Muscle layer of duodenum (tissue), 2 donors: ENCODE data around the gene GPR183.
"Not testable (repeated sequence)": the region's sequence is repeated elsewhere in the genome, so short reads cannot be mapped to it uniquely, and the experiment has no call there.

Experiments used
- H3K27ac ChIP-seq: one replicate; pipeline ENCODE4 v1.7.0; 2013; ENCODE audit warnings: mild to moderate bottlenecking, low read length
- H3K27me3 ChIP-seq: one replicate; pipeline ENCODE4 v1.7.0; 2013; ENCODE audit warnings: low read depth, mild to moderate bottlenecking, control low read depth, low read length
- H3K36me3 ChIP-seq, 2 donors: one replicate each; pipeline ENCODE4 v1.7.0; 2013; ENCODE audit warnings: low read length in 2 of 2, control low read depth in 1 of 2, mild to moderate bottlenecking in 1 of 2; ENCODE audit not compliant: insufficient read depth in 2 of 2, control insufficient read depth in 1 of 2
- H3K4me1 ChIP-seq, 2 donors: one replicate each; pipeline ENCODE4 v1.7.0; 2013; ENCODE audit warnings: low read length in 2 of 2, mild to moderate bottlenecking in 2 of 2, control low read depth in 1 of 2, moderate library complexity in 1 of 2; ENCODE audit not compliant: insufficient read depth in 2 of 2, control insufficient read depth in 1 of 2
- H3K4me3 ChIP-seq, 2 donors: one replicate each; pipeline ENCODE4 v1.7.0; 2013; ENCODE audit warnings: low read length in 2 of 2, low read depth in 1 of 2, mild to moderate bottlenecking in 1 of 2
- H3K9me3 ChIP-seq, 2 donors: one replicate each; pipeline ENCODE4 v1.7.0; 2013; ENCODE audit warnings: low read length in 2 of 2, control low read depth in 1 of 2, mild to moderate bottlenecking in 1 of 2; ENCODE audit not compliant: control insufficient read depth in 1 of 2
- donor health status: healthy.

Gene GPR183

GRCh38 chr13:99254830-99255229 lies 52.4 kb downstream of the GPR183 start:
- Histone ChIP-seq H3K27ac (no peak overlapping the region), H3K4me3 (no peak overlapping the region), H3K36me3 (peaks cover 5 to 7% of the 10 kb centered on the region in 2 donors), H3K4me1 (no peaks in the 10 kb centered on the region), H3K27me3 (no peaks in the 10 kb centered on the region), H3K9me3 (no peaks in the 10 kb centered on the region)

DNA sequence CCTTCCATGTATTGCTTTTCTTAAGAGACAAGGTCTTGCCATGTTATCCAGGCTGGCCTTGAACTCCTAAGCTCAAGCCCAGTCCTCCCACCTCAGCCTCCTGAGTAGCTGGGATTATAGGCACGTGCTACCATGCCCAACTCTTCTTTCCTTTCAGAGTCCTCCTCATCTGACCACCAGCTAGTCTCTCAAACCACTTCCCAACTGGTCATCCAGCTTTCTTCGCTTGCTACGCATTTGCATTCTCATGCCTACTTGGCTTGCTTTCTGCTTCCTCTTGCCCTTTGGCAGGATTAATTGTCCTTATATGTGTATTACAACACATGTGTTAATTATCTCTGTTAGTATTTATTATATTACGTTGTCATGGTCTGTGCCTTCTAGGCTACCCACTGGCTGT lies 55.3 kb downstream of the GPR183 start:
- no peak overlapping the region for H3K4me3 ChIP-seq
- peaks cover 5 to 7% of the 10 kb centered on the region in 2 donors for H3K36me3 ChIP-seq
- no peaks in the 10 kb centered on the region for H3K9me3 ChIP-seq
- H3K27me3 ChIP-seq = no peaks in the 10 kb centered on the region
- no peak overlapping the region for H3K27ac ChIP-seq
- no peaks in the 10 kb centered on the region for H3K4me1 ChIP-seq

DNA sequence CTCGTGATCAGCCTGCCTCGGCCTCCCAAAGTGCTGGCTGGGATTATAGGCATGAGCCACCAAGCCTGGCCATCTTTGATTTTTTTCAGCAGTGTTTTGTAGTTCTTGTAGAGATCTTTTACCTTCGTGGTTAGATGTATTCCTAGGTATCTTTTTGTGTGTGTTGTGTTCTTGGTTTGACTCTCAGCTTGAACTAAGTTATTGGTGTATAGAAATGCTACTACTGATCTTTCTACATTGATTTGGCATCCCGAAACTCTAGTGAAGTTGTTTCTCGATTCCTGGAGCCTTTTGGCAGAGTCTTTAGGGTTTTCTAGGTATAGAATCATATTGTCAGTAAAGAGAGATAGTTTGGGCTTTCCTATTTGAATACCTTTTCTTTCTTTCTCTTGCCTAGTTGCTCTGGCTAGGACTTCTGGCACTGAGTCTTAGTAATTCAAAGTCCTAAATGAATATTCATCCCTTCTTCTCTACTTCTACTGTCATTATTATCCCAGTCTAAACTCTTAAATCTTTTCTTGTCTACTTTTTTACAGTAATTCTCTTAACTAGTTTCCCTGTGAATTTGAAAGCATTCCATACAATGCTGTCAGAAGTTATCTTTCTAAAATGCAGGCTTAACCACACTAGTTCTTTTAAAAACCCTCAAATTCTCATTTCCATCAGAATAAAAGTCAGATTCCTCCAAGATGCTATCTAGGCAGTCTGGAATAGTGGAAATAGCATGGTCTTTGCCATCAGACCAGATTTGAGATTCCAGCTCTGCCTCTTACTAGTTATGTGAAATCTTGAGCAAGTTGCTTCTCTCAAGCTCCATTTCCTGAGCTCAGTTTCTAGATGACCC lies 56.0 kb downstream of the GPR183 start:
- no peak overlapping the region for H3K4me3 ChIP-seq
- peaks cover 7 to 9% of the 10 kb centered on the region in 2 donors for H3K36me3 ChIP-seq
- H3K27ac ChIP-seq = no peak overlapping the region
- H3K27me3 ChIP-seq = no peaks in the 10 kb centered on the region
- H3K4me1 ChIP-seq = no peaks in the 10 kb centered on the region
- H3K9me3 ChIP-seq = no peaks in the 10 kb centered on the region

- not testable (repeated sequence) for H3K36me3 ChIP-seq, H3K4me3 ChIP-seq, H3K27me3 ChIP-seq, H3K4me1 ChIP-seq, H3K27ac ChIP-seq, H3K9me3 ChIP-seq
These were observed 57.6 kb downstream of the GPR183 start for GRCh38 chr13:99249606-99250005.

DNA sequence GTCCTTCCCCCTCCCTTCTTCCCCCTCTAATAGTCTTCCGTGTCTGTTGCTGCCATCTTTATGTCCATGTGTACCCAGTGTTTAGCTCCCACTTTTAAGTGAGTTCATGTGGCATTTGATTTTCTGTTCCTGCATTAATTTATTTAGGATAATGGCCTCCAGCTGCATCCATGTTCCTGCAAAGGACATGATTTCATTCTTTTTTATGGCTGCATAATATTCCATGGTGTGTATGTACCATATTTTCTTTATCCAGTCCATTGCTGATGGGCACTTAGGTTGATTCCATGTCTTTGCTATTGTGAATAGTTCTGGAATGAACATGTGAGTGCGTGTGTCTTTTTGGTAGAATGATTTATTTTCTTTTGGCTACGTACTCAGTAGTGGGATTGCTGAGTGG lies 58.0 kb downstream of the GPR183 start:
- not testable (repeated sequence) for H3K36me3 ChIP-seq, H3K9me3 ChIP-seq, H3K27me3 ChIP-seq, H3K4me3 ChIP-seq, H3K4me1 ChIP-seq, H3K27ac ChIP-seq

DNA sequence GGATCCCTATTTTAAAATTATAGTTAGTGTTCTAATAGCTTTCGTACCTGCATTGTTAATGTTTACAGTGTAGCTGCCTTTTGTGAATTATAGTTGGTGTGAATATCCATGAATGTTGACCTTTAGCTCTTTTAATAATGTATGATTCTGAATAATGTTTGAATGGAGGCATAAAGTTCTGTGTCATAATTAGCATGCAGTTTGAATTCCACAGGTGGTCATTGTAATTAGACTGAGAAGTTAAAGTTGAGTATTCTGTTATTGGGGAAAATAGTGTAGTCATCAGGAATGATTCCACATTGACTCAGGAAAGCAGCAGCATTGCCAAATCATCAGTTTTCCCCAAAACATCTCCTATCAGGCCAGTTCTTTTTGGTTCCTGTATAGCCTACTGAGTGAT lies 61.1 kb downstream of the GPR183 start:
- Histone ChIP-seq H3K9me3 (no peaks in the 10 kb centered on the region), H3K27ac (no peak overlapping the region), H3K36me3 (peaks cover 5 to 8% of the 10 kb centered on the region in 2 donors), H3K4me3 (no peak overlapping the region), H3K4me1 (no peaks in the 10 kb centered on the region), H3K27me3 (no peaks in the 10 kb centered on the region)
